ENCODE measurements around the gene KRT77.

- TF ChIP-seq CTCF (IDR thresholded peaks at IDR 0.05) (no peak), POLR2AphosphoS5 (IDR thresholded peaks at IDR 0.05) (no peak), POLR2A (IDR thresholded peaks at IDR 0.05) (no peak), EP300 (IDR thresholded peaks at IDR 0.05) (no peak)
Measured at GRCh38 chr12:52722680-52723079, 19.4 kb upstream of the KRT77 start.

Measured in sigmoid colon (tissue), 4 donors.